Choroid plexus epithelial cell (primary cell): ENCODE data around the gene RYR3.
"Not testable (repeated sequence)": the region's sequence is repeated elsewhere in the genome, so short reads cannot be mapped to it uniquely, and the experiment has no call there.

Experiments
- DNase-seq: peaks from one replicate; pipeline ENCODE4 v3.0.0-alpha.2; 2010; ENCODE audit warnings: low read depth
- H3K4me3 ChIP-seq: 2 replicates; pipeline ENCODE4 v1.5.1; 2011; ENCODE audit warnings: low read depth, mild to moderate bottlenecking, control low read depth, low read length, moderate library complexity
- TF ChIP-seq, protein P1 (sequence below): conservative IDR thresholded peaks from 2 replicates; pipeline ENCODE4 v1.5.1; 2011; ENCODE audit warnings: low read depth, mild to moderate bottlenecking, control low read depth, inconsistent platforms, low read length, moderate library complexity

The RYR3 gene

DNA sequence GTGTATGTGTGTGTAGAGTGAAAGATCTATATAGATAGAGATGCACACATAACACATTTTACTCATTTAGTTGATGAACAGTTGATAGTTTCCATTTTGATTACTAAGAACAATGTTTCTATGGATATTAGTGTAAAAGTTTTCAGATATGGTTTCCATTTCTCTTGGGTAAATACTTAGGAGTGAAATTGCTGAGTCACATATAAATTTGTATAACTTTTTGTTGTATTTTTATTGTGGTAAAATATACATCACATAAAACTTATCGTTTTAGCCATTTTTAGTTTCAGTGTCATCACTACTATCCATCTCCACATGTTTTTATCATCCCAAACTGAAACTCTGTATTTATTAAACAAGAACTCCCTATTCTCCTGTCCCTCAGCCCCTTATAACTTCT lies 258.3 kb downstream of the RYR3 start:
- TF ChIP-seq, protein P1, sequence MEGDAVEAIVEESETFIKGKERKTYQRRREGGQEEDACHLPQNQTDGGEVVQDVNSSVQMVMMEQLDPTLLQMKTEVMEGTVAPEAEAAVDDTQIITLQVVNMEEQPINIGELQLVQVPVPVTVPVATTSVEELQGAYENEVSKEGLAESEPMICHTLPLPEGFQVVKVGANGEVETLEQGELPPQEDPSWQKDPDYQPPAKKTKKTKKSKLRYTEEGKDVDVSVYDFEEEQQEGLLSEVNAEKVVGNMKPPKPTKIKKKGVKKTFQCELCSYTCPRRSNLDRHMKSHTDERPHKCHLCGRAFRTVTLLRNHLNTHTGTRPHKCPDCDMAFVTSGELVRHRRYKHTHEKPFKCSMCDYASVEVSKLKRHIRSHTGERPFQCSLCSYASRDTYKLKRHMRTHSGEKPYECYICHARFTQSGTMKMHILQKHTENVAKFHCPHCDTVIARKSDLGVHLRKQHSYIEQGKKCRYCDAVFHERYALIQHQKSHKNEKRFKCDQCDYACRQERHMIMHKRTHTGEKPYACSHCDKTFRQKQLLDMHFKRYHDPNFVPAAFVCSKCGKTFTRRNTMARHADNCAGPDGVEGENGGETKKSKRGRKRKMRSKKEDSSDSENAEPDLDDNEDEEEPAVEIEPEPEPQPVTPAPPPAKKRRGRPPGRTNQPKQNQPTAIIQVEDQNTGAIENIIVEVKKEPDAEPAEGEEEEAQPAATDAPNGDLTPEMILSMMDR: no peak
- DNase-seq: no peak
- H3K4me3 ChIP-seq: no peak overlapping the region

DNA sequence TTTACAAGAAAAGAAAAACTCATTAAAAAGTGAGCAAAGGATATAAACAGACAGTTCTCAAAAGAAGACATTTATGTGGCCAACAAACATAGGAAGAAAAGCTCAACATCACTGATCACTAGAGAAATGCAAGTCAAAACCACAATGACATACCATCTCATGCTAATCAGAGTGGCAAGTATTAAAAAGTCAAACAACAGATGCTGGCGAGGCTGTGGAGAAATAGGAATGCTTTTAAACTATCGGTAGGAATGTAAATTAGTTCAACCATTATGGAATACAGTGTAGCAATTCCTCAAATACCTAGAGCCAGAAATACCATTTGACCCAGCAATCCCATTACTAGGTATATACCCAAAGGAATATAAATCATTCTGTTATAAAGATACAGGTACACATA lies 267.1 kb downstream of the RYR3 start:
- DNase-seq, H3K4me3 ChIP-seq: not testable (repeated sequence)

DNA sequence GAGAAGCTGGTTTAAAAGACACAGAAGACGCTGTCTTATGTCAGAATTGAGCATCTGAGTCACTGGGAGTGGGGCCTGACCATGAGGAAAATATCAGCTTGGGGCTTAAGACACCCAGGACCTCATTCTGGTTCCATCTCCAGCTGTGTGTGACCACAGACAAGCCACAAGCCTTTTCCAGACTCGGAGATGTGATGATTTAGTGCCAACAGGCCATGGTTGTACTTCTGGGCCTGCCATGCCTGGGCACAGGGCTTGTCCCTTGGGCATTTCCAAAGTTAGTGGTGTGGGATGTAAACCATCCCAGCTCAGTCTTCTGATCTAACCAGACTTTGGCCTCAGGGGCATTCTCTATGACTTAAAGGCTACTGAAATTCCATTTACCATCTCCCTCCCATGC lies 269.8 kb downstream of the RYR3 start:
- H3K4me3 ChIP-seq: no peak overlapping the region
- DNase-seq: no peak
- TF ChIP-seq, protein P1: no peak

DNA sequence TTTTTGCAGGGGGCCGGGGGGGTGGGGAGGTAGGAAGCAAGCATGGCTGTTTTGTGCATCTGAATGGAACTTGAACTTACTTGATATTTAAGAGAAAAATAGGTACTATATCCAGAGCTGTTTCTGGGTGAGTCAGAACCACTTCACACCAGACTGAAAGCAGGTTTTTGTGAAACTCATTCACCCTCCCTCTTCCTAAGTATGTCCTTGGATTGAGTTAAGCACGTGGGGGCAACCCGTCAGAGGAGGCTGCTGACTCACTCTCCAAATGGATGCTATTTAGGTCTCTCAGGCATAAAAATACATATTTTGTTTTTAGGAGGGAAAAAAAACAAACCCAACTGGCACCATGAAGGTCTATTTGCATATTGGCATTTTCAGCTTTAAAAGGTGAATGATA lies 270.3 kb downstream of the RYR3 start:
- no peak overlapping the region for H3K4me3 ChIP-seq
- TF ChIP-seq, protein P1: no peak
- peak; percentile 41 for DNase-seq

DNA sequence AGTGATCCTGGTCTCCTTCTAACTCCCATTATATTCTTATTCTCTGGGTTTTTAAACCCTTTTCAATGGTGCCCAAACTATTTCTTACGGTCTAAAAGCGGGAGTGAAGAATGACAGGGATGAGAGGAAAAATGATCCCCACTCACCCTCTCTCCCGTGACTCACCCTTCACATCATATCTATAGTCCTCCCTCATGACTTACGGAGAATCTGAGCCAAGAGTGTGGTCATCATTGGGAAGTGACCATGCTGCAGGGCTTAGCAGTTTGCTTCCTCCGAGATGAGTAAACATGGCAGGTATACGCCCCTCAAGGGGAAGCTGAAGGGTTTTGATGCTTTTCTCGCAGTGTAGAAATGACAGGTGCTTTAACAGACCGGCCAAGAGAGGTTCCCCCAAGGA lies 274.0 kb downstream of the RYR3 start:
- peak; percentile 22 for DNase-seq
- TF ChIP-seq, protein P1: no peak
- H3K4me3 ChIP-seq: no peak overlapping the region

DNA sequence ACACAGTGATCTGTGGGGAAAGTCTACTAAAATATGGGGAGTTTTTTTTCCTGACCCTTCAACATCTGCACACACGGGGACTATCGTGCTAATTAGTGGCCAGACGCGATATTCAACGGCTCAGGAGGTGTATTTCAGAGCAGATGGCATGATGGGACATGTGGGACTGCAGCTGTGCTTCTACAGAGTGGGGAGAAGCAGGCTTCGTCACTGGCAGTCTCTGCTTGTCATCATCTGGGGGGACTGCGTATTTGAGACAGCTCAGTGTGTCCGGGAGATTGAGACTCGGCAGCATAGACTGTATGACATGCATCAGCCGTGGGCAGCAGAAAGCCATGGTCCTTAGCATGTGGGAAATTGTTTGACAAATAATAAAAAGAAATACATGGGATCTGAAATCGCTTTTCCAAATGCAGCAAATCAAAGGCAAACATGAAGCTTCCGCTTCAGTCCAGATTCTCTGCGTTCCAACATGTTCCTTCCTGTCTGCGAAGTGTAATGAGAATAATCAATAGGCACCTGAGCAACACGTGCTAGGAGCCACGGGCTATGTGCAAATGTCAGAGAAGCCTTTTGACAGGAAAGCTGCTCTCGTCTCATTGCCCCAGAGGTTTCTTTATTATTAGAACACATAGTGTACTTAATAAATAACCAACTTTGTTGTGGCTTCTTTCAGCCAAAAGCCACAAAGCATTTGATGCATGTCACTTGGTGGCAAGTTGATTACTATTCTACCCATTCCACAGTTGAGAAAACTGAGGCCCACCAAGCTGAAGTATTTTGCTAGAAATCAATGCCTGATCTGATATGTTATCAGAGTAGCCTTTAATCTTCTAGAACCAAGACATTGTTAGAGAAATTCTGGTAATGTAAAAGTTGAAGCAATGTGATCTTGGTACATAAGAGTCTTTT lies 276.3 kb downstream of the RYR3 start:
- no peak for DNase-seq
- no peak overlapping the region for H3K4me3 ChIP-seq
- TF ChIP-seq, protein P1: no peak

DNA sequence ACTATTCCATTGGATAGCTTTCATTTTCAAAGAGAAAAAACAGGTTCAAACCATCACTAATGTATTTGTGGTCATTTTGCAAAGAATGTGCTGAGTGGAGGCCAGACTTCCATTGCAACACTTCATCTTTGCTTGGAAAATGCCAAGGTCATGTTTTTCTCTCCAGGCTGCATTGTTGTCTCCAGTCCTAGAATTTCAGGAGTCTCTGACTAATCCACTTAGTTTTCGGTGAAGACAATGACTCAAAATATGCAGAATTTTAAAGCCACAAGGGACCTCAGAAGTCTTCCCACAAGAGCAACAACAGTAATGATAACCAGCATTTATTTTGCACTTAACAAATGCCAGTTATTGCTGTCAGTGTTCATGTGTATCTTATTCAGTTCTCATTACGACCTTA lies 277.0 kb downstream of the RYR3 start:
- no peak overlapping the region for H3K4me3 ChIP-seq
- TF ChIP-seq, protein P1: no peak
- peak; percentile 54 for DNase-seq
